Ectodermal cell (in vitro differentiated cells): ENCODE measurements around the gene REP15. TPM values are rescaled to one million over a fixed set of nuclear protein-coding genes. Genes with fewer than 3 reads are reported as not detected.
"Not testable (repeated sequence)": the region's sequence is repeated elsewhere in the genome, so short reads cannot be mapped to it uniquely, and the experiment has no call there.

Experiments
- H3K27ac ChIP-seq: 2 replicates; pipeline ENCODE4 v1.7.0; 2013; ENCODE audit warnings: mild to moderate bottlenecking, low read depth, low read length; ENCODE audit not compliant: insufficient read depth, poor library complexity, severe bottlenecking
- H3K27me3 ChIP-seq: 2 replicates; pipeline ENCODE4 v1.7.0; 2013; ENCODE audit warnings: mild to moderate bottlenecking, low read length; ENCODE audit not compliant: insufficient read depth, control insufficient read depth, poor library complexity, severe bottlenecking
- H3K36me3 ChIP-seq: one replicate; pipeline ENCODE4 v1.7.0; 2013; ENCODE audit warnings: low read length; ENCODE audit not compliant: control insufficient read depth, insufficient read depth
- H3K4me1 ChIP-seq: one replicate; pipeline ENCODE4 v1.7.0; 2013; ENCODE audit warnings: low read length; ENCODE audit not compliant: control insufficient read depth, insufficient read depth
- H3K4me3 ChIP-seq: 2 replicates; pipeline ENCODE4 v1.7.0; 2013; ENCODE audit warnings: low read depth, low read length, control low read depth; ENCODE audit not compliant: insufficient read depth
- H3K9me3 ChIP-seq: 2 replicates; pipeline ENCODE4 v1.7.0; 2013; ENCODE audit warnings: mild to moderate bottlenecking, low read length, moderate library complexity; ENCODE audit not compliant: control insufficient read depth
- WGBS, 2 experiments: methylation state at CpG; one replicate each; pipeline ENCODE4 v1.1.7; 2013; ENCODE audit warnings: missing lambda C conversion rate in 2 of 2; 5-methylcytosine and 5-hydroxymethylcytosine counted together
- polyA plus RNA-seq, 4 experiments: library from polyadenylated mRNA; stranded (reverse); fragments of 50-300 nt; gene quantifications; one replicate each; pipeline ENCODE4 v1.2.3, GENCODE V29; 2013

REP15 gene, protein sequence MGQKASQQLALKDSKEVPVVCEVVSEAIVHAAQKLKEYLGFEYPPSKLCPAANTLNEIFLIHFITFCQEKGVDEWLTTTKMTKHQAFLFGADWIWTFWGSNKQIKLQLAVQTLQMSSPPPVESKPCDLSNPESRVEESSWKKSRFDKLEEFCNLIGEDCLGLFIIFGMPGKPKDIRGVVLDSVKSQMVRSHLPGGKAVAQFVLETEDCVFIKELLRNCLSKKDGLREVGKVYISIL
- polyA plus RNA-seq (2013, experiment 1 of 4): 0.78 TPM
- polyA plus RNA-seq (2013, experiment 2 of 4): 0.60 TPM
- polyA plus RNA-seq (2013, experiment 3 of 4): 0.64 TPM
- polyA plus RNA-seq (2013, experiment 4 of 4): 0.45 TPM

DNA sequence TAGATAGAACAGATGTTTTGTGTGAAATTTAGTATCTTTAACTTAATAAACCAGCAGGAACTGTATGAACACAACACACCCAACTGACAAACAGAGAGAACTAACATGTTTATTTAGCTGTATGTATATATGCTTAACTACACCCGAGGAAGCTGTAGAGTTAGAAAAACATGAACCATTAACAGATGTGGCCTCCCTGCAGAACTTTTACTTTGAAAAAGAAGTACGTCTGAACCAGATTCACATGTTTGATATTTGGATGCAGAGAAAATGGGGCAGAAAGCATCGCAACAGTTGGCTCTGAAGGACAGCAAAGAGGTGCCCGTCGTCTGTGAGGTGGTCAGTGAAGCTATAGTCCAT, at the start of gene REP15:
REP15 (plus strand) TSS at position 155 of the 360 bp plus-strand sequence; CDS start at position 271, 116 bp downstream.
- WGBS, 2 experiments: 94 to 95% methylated on average over 5 of the region's 5 CpGs
- H3K27me3 ChIP-seq: no peaks in the 10 kb centered on the region
- peaks cover 9% of the 10 kb centered on the region for H3K36me3 ChIP-seq
- no peak within 1 kb of the TSS for H3K4me3 ChIP-seq
- no peak within 1 kb of the TSS for H3K27ac ChIP-seq
- H3K9me3 ChIP-seq: no peaks in the 10 kb centered on the region
- no peaks in the 10 kb centered on the region for H3K4me1 ChIP-seq

DNA sequence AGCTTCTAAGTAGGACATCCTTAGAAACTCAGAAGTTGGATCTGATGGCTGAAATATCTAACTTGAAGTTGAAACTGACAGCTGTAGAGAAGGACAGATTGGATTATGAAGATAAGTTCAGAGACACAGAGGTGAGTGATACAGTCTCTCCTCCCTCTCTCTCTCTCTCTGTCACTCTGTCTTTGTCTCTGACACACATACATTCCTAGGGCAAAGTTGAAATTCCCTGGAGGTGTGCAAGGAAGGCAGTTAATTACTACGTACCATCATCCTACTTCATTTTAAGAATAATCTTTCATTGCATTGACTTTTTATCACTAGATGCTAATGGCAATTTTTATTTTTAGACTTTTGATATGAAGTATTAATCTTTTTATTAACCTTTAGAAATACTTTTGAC, 46.2 kb upstream of the REP15 start:
- WGBS, 2 experiments: 100% methylated on average over 1 of the region's 1 CpG; no CpG with 5 or more reads in 1 of the 2 experiments
- Histone ChIP-seq H3K4me1 (no peaks in the 10 kb centered on the region), H3K27me3 (no peaks in the 10 kb centered on the region), H3K9me3 (no peaks in the 10 kb centered on the region), H3K27ac (no peak overlapping the region), H3K4me3 (no peak overlapping the region), H3K36me3 (peaks cover 4% of the 10 kb centered on the region)

DNA sequence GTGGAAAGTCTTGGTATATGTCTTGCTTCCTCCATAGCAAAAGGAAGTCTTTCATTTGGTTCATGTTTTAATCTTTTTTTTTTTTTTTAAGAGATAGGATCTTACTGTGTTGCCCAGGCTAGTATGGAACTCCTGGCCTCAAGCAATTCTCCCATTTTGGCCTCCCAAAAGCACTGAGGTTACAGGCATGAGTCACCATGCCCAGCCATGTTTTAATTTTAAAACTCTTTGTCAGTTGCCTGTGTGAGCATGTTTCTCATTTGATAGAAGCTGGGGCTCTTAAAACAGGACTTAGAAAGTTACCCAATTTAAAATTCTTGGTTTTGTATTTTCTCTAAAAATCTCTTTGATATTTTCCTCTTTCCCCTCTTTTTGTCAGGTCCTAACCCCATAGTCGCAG, 45.0 kb upstream of the REP15 start:
- no peak overlapping the region for H3K4me3 ChIP-seq
- WGBS, 2 experiments: 93 to 100% methylated on average over 1 of the region's 1 CpG
- no peak overlapping the region for H3K27ac ChIP-seq
- H3K4me1 ChIP-seq: no peaks in the 10 kb centered on the region
- H3K36me3 ChIP-seq: peaks cover 4% of the 10 kb centered on the region
- no peaks in the 10 kb centered on the region for H3K9me3 ChIP-seq
- no peaks in the 10 kb centered on the region for H3K27me3 ChIP-seq

DNA sequence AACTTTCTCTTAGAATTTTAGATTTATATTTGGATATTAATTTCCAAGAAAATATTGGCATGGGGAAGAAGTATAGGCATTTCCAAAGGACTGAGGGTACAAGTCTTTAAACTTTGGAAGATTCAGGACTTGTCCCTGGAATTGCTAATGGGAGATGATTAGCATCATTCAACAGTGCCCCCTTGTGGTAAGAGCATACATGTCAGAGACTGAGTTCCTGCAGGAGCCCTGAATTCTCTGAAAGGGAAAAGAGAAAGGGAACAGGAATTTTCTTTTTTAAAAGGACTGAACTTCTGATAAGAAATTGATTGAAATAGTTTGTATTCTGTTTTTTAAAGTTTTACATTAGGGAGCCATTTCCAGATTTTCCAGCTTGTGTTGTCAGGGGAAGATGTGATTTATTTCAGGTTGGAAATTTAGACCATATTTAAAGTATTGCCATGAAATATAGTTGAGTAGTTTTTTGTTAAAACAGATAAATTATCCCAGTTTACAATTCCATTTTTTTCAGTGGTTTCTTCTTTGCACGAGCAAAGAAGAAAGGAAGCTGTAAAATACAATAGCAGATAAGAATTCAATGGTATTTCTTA, 44.0 kb upstream of the REP15 start:
- peaks cover 4% of the 10 kb centered on the region for H3K36me3 ChIP-seq

DNA sequence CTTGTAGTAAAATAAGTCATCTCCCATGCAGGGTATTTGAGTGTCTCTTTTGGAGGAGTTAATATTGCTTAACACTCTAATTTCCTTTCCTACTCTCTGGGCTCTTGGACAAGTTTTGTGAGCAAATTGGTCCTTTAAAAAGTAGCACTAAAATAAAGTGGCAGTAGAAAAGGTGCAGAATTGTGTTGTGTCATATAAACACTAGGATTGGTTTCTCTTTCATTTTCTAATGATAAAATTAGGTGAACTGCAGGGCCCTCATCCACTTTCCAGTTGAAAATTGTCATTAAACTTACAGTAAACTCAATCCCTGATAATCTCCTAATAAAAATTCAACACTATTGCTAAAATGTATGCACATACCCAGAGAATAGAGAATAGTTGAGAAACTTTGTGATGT, 42.6 kb upstream of the REP15 start:
- peaks cover 2% of the 10 kb centered on the region for H3K36me3 ChIP-seq
- H3K27ac ChIP-seq: no peak overlapping the region
- H3K4me1 ChIP-seq: no peaks in the 10 kb centered on the region
- H3K9me3 ChIP-seq: no peaks in the 10 kb centered on the region
- no peak overlapping the region for H3K4me3 ChIP-seq
- H3K27me3 ChIP-seq: no peaks in the 10 kb centered on the region

More for the DNA sequence above, 44.0 kb upstream of the REP15 start:
- no peaks in the 10 kb centered on the region for H3K9me3 ChIP-seq
- H3K4me3 ChIP-seq: no peak overlapping the region
- no peaks in the 10 kb centered on the region for H3K4me1 ChIP-seq
- no peak overlapping the region for H3K27ac ChIP-seq
- no CpG with 5 or more reads among the region's 1 CpG for WGBS, 2 experiments
- H3K27me3 ChIP-seq: no peaks in the 10 kb centered on the region

DNA sequence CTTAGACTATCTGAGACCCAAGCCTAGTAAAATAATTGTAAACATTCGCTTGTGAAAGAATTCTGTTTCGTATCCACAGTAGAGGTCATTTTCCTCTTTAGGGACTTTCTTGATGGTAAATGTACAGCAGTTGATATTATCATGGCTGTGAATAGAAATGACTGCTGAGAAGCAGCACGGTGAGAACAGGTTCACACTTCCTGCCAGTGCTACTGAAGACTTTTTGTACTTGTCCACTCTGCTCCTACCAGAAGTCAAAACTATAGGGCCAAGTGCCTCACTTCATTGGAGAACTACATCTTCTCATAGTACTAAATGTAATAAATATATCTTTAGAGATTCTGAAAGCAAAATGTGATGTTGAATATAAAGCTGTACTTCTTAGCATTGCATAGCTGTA, 40.8 kb upstream of the REP15 start:
- H3K4me1 ChIP-seq, H3K36me3 ChIP-seq, H3K9me3 ChIP-seq, H3K27ac ChIP-seq, H3K27me3 ChIP-seq, H3K4me3 ChIP-seq: not testable (repeated sequence)
- 93 to 95% methylated on average over 2 to 3 of the region's 3 CpGs for WGBS, 2 experiments

DNA sequence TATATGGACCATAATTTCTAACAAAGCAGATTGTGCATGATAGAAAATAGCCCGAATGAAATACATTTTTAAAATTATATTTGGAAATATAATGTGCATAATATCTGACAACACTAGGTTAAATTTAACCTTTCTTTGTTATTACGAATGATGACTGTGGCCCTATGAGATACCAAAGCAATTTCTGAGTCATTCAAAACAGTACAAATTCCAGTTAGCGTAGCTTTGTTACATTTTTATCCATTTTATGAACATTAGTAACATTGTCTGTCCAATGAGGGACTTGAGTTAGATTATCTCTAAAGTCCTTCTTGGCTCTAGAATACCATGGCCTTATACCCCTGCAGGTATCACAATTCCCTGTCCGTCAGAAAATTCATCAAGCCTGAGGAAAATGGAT, 39.0 kb upstream of the REP15 start:
- H3K36me3 ChIP-seq: no peaks in the 10 kb centered on the region
- no peaks in the 10 kb centered on the region for H3K9me3 ChIP-seq
- 95 to 98% methylated on average over 3 of the region's 4 CpGs for WGBS, 2 experiments
- no peaks in the 10 kb centered on the region for H3K4me1 ChIP-seq
- no peak overlapping the region for H3K4me3 ChIP-seq
- H3K27ac ChIP-seq: no peak overlapping the region
- H3K27me3 ChIP-seq: no peaks in the 10 kb centered on the region

DNA sequence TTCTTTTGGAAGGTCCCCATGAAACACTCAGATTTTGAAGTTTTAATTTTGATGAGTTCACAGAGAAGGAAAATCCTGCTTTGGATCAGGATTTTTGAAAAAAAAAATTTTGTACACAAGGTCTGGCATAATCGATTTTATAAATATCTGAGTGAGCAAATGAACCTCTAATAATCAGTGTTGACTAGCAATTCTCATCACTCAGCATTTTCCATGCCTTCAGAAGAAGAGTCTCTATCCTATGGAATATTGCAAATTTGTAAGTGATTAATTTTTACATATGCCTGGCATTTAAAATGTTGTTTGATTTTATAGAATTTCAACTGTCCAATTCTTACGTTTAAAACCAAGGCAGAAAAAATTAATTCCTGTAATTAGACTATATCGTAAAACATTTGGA, 30.5 kb upstream of the REP15 start:
- Histone ChIP-seq H3K27me3 (no peaks in the 10 kb centered on the region), H3K4me3 (no peak overlapping the region), H3K27ac (no peak overlapping the region), H3K4me1 (no peaks in the 10 kb centered on the region), H3K36me3 (peaks cover 11% of the 10 kb centered on the region), H3K9me3 (no peaks in the 10 kb centered on the region)
- WGBS, 2 experiments: 88% methylated on average over 3 of the region's 3 CpGs; no CpG with 5 or more reads in 1 of the 2 experiments

DNA sequence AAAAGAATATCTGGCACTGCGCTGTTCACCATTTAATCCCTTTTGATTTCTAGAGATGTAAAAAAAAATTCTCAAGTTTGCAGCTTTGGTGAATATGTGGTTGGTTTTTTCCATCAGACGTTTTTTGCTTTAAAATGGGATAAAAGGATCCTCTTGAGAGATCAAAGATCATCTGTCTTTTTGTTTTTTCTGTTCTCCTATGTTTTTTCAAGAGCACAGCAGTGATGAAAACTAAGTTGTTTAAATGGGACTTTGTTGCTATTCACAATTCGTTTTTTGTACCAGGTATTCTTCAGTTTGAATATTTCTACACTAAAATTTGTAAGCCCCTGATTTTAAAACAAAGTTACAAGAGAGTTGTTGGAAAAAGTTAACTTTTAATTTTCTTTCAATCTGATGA, 29.7 kb upstream of the REP15 start:
- H3K4me3 ChIP-seq: no peak overlapping the region
- H3K9me3 ChIP-seq: no peaks in the 10 kb centered on the region
- H3K27me3 ChIP-seq: no peaks in the 10 kb centered on the region
- H3K27ac ChIP-seq: no peak overlapping the region
- 61 to 67% methylated on average over 3 of the region's 3 CpGs for WGBS, 2 experiments
- H3K4me1 ChIP-seq: no peaks in the 10 kb centered on the region
- H3K36me3 ChIP-seq: peaks cover 11% of the 10 kb centered on the region

DNA sequence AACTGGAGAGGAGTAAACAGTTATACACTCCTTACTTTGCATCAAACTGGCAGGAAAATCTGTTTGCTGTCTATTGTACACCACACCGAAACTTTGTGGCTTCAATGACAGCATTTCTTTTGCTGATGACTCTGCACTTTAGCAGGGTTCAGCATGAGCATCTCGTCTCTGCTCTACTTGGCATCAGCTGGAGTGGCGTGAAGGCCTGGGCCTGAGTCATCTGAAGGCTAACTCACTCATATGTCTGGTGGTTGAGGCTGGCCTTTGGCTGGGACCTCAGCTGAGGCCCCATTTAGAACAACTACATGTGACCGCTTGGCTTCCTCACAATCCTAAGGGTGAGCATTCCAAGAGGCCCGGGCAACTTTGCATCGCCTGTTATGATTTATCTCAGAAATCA, 28.7 kb upstream of the REP15 start:
- no peaks in the 10 kb centered on the region for H3K9me3 ChIP-seq
- H3K27ac ChIP-seq: no peak overlapping the region
- no peaks in the 10 kb centered on the region for H3K4me1 ChIP-seq
- no peaks in the 10 kb centered on the region for H3K27me3 ChIP-seq
- H3K4me3 ChIP-seq: no peak overlapping the region
- WGBS, 2 experiments: 94 to 95% methylated on average over 6 of the region's 6 CpGs
- peaks cover 11% of the 10 kb centered on the region for H3K36me3 ChIP-seq
